Measurements from ENCODE around the gene TMEM176B.

Gene TMEM176B

DNA sequence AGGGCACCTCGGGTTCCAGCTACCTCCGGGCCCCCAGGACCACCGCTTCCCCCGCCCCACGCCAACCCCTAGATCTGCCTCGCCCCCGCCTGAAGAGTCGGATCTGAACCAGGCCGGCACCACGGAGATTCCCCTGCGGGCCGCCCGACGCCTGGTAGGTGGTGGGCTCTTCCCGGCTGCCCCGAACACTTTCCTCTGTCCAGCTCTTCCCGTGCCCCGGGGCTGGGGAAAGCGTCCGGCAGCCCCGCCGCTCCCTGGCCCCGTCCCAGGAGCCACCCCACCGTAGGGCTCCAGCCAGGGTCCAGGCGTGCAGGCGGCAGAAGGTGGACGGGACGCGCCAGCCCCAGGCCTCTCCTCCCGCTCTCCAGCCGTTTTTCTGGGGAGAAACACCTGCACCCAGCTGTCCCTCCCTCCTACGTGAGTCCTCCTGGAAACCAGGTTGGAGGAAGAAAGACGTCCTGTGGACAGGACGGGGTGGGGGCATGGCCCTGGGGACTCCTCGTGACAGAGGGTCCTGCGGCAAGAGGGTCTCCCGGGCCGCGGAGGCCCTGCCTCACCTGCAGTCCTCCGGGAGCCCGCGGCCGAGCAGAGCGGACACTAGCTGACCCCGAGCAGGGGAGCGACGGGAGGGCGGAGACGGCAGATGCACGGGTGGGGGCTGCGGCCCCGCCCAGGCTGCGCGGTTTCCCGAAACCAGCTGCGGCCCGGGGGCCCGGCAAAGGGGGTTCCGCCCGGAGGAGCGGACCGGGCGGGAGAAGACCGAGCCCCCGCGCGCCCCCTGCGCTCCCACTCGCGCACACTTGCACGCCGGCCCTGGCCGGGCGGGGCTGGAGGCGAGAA, at the start of gene TMEM176B:
TMEM176B (minus strand) TSS at position 624 of the 840 bp plus-strand sequence. CDS start 3,795 bp downstream, outside the sequence.
- H3K4me3 Mint-ChIP-seq: peak within 1 kb of the TSS; percentile 76
- peaks cover 80% of the 10 kb centered on the region for H3K27me3 Mint-ChIP-seq (ENCODE audit: low read depth, poor library complexity)
- peaks cover 7% of the 10 kb centered on the region for H3K36me3 Mint-ChIP-seq (ENCODE audit: low read depth)
- peaks cover 12% of the 10 kb centered on the region for H3K4me1 Mint-ChIP-seq
- DNase-seq: peak; percentile 56
- peaks cover 14% of the 10 kb centered on the region for H3K9me3 Mint-ChIP-seq
- H3K27ac Mint-ChIP-seq: no peak within 1 kb of the TSS
- no peak for TF ChIP-seq CTCF (IDR thresholded peaks at IDR 0.05)

GRCh38 chr7:150849204-150849775, 49.1 kb upstream of the TMEM176B start:
- H3K27me3 Mint-ChIP-seq (ENCODE audit: low read depth, poor library complexity): peaks cover 36% of the 10 kb centered on the region
- no peaks in the 10 kb centered on the region for H3K36me3 Mint-ChIP-seq (ENCODE audit: low read depth)
- no peak overlapping the region for H3K4me3 Mint-ChIP-seq
- peaks cover 3% of the 10 kb centered on the region for H3K4me1 Mint-ChIP-seq
- no peaks in the 10 kb centered on the region for H3K9me3 Mint-ChIP-seq
- no peak for DNase-seq
- TF ChIP-seq CTCF (IDR thresholded peaks at IDR 0.05): no peak
- no peak overlapping the region for H3K27ac Mint-ChIP-seq

DNA sequence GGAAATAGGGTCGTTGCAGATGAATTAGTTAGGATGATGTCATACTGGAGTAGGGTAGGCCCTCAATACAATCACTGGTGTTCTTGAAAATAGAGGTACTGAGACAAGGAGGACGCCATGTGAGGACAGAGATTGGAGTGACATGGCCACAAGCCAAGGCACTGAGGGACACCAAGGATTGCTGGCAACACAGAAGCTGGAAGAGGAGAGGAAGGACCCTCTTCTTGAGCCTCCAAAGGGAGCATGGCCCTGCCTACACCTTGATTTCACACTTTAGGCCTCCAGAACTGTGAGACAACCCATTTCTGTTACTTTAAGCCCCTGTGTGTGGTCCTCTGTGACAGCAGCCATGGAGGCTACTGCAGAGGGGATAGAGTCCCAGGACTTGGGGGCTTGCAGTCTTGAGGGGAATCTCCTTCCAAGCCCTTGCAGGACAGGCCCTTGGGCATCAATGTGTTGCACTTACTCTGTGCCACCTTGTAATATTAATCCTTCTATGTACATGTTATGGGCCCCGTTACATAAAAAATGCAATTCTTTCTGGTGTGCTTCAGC, 48.5 kb upstream of the TMEM176B start:
- no peak overlapping the region for H3K4me3 Mint-ChIP-seq
- H3K27me3 Mint-ChIP-seq (ENCODE audit: low read depth, poor library complexity): peaks cover 36% of the 10 kb centered on the region
- no peaks in the 10 kb centered on the region for H3K9me3 Mint-ChIP-seq
- no peak for TF ChIP-seq CTCF (IDR thresholded peaks at IDR 0.05)
- H3K27ac Mint-ChIP-seq: no peak overlapping the region
- no peak for DNase-seq
- H3K4me1 Mint-ChIP-seq: no peaks in the 10 kb centered on the region
- no peaks in the 10 kb centered on the region for H3K36me3 Mint-ChIP-seq (ENCODE audit: low read depth)

DNA sequence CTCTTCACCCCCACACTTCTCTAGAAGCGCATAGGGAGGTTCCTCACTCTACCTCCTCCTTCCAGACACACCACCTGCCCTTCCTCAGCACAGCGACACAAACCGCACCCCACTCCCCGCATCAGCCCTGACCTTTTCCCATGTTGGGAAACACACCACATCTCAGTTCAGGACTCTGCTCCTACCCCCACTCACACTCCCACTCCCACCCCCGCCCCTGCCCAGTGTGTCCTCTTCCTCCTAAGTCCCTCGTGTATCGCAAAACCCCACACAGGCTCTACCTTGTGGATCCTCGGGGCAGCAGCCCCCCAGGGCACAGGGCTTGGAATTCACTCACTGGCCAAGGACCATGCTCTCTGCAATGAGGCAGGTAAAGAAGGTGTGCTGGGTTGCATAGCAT, 47.9 kb upstream of the TMEM176B start:
- H3K9me3 Mint-ChIP-seq: no peaks in the 10 kb centered on the region
- H3K4me1 Mint-ChIP-seq: no peaks in the 10 kb centered on the region
- no peak for TF ChIP-seq CTCF (IDR thresholded peaks at IDR 0.05)
- H3K4me3 Mint-ChIP-seq: no peak overlapping the region
- no peak for DNase-seq
- no peaks in the 10 kb centered on the region for H3K36me3 Mint-ChIP-seq (ENCODE audit: low read depth)
- H3K27me3 Mint-ChIP-seq (ENCODE audit: low read depth, poor library complexity): peaks cover 35% of the 10 kb centered on the region
- H3K27ac Mint-ChIP-seq: no peak overlapping the region

DNA sequence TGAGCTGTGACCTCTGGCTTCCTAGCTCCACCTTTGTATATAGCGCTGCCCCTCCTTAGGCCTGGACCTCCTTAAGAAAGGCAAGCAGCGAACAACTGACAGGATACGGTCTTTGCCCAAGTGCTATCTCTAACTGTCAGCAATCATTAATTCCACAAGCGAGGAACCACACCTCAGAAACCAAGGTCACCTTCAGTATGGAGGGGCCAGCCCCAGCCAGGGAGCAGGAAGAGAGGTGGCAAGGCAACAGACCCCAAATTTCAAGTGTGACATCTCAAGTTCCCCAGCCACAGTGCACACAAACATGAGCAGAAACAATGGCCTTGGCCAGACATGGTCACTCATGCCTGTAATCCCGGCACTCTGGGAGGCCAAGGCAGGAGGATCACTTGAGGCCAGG, 47.4 kb upstream of the TMEM176B start:
- no peak for TF ChIP-seq CTCF (IDR thresholded peaks at IDR 0.05)
- Mint-ChIP-seq H3K4me1 (no peaks in the 10 kb centered on the region), H3K27ac (no peak overlapping the region), H3K36me3 (ENCODE audit: low read depth) (no peaks in the 10 kb centered on the region), H3K9me3 (no peaks in the 10 kb centered on the region), H3K4me3 (no peak overlapping the region), H3K27me3 (ENCODE audit: low read depth, poor library complexity) (peaks cover 30% of the 10 kb centered on the region)
- no peak for DNase-seq

All from nephron progenitor cell (in vitro differentiated cells).